ENCODE results near the gene IGFLR1. TPM values are rescaled to one million over a fixed set of nuclear protein-coding genes. Genes with fewer than 3 reads are reported as not detected.

The IGFLR1 gene
- polyA plus RNA-seq, 3 donors from 2014 or later, result 94.6 to 116 (median 109) TPM

DNA sequence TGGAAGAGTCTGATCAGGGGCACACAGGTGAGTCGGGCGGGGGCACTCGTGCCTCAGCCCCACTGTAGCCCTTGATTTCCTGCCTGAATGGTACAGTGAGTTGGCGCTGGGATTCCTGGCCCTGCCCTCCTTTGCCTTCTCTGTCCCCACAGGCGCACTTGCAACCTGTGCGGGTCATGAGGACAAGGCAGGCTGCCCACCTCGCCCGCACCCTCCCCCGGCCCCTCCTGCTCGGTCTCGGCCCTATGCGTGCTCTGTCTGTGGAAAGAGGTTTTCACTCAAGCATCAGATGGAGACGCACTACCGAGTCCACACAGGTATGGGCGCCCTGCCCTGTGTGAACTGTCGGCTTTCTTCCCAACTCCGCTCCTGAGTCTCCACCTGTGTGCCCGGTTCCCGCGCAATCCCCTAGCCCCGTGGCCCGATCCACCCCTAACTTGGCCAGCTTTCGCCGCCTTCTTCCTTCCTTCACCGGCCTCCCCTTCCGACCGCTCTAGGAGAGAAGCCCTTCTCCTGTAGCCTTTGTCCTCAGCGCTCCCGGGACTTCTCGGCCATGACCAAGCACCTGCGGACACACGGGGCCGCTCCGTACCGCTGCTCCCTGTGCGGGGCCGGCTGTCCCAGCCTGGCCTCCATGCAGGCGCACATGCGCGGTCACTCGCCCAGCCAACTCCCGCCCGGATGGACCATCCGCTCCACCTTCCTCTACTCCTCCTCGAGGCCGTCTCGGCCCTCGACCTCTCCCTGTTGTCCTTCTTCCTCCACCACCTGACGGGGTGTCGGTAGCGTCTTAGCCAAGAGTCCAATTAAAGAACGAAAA, 26.1 kb downstream of the IGFLR1 start:
- peak in 1 of 3 donors; percentile 9 for DNase-seq
- Mint-ChIP-seq H3K4me1 (peaks cover 29 to 32% of the 10 kb centered on the region in 2 donors), H3K9me3 (no peaks in the 10 kb centered on the region), H3K27ac (peak overlapping the region; percentile 87 to 99 (median 96)), H3K36me3 (peaks cover 0 to 4% (median 0%) of the 10 kb centered on the region in 3 donors), H3K27me3 (ENCODE audit: low read depth in 3 of 3) (peaks cover 3 to 5% (median 3%) of the 10 kb centered on the region in 3 donors), H3K4me3 (peak overlapping the region; percentile 91 to 98 (median 94))

GRCh38 chr19:35715355-35715809, 26.9 kb downstream of the IGFLR1 start:
- Mint-ChIP-seq H3K27ac (peak overlapping the region in 1 of 6 donors; percentile 55), H3K4me3 (no peak overlapping the region), H3K4me1 (peaks cover 29 to 31% of the 10 kb centered on the region in 2 donors), H3K27me3 (ENCODE audit: low read depth in 3 of 3) (peaks cover 3 to 5% (median 3%) of the 10 kb centered on the region in 3 donors), H3K36me3 (peaks cover 0 to 3% (median 0%) of the 10 kb centered on the region in 3 donors), H3K9me3 (no peaks in the 10 kb centered on the region)
- no peak for DNase-seq

- Mint-ChIP-seq H3K4me3 (peak overlapping the region in 4 of 5 donors; percentile 27 to 44 (median 36)), H3K9me3 (no peaks in the 10 kb centered on the region), H3K27ac (peak overlapping the region in 2 of 6 donors; percentile 42 to 55), H3K36me3 (no peaks in the 10 kb centered on the region), H3K4me1 (peaks cover 26% of the 10 kb centered on the region in 2 donors), H3K27me3 (ENCODE audit: low read depth in 3 of 3) (peaks cover 3 to 5% (median 3%) of the 10 kb centered on the region in 3 donors)
- no peak for DNase-seq
These were observed 27.5 kb downstream of the IGFLR1 start for GRCh38 chr19:35714601-35715354.

GRCh38 chr19:35713904-35714495, 28.3 kb downstream of the IGFLR1 start:
- no peaks in the 10 kb centered on the region for H3K36me3 Mint-ChIP-seq
- no peak for DNase-seq
- peaks cover 3 to 5% (median 3%) of the 10 kb centered on the region in 3 donors for H3K27me3 Mint-ChIP-seq (ENCODE audit: low read depth in 3 of 3)
- H3K4me3 Mint-ChIP-seq, result no peak overlapping the region
- H3K4me1 Mint-ChIP-seq, result peaks cover 18 to 20% of the 10 kb centered on the region in 2 donors
- H3K27ac Mint-ChIP-seq, result peak overlapping the region in 1 of 6 donors; percentile 31
- no peaks in the 10 kb centered on the region for H3K9me3 Mint-ChIP-seq

DNA sequence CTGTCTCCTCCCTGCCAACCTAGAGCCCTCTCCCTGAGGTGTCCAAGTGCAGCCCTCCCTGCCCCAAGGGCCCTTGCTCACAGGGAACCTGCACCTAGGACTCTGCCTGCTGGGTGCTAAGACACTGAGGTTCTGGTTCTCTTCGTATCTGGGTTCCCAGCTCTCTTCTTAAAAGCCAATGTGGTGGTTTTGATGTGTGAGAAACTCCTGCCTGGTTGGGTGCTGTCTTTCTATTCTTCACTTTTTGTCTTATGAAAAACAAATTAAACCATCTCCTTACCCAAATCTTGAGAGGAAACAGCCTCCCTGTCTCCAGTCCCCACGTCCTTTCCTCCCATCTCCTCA, 28.8 kb downstream of the IGFLR1 start:
- H3K36me3 Mint-ChIP-seq, result no peaks in the 10 kb centered on the region
- H3K27me3 Mint-ChIP-seq (ENCODE audit: low read depth in 3 of 3), result peaks cover 2 to 3% (median 3%) of the 10 kb centered on the region in 3 donors
- H3K27ac Mint-ChIP-seq, result peak overlapping the region in 2 of 6 donors; percentile 31 to 40
- DNase-seq, result no peak
- peaks cover 13 to 16% of the 10 kb centered on the region in 2 donors for H3K4me1 Mint-ChIP-seq
- no peak overlapping the region for H3K4me3 Mint-ChIP-seq
- H3K9me3 Mint-ChIP-seq, result no peaks in the 10 kb centered on the region

GRCh38 chr19:35712567-35713505, 29.4 kb downstream of the IGFLR1 start:
- Mint-ChIP-seq H3K9me3 (no peaks in the 10 kb centered on the region), H3K4me3 (peak overlapping the region in 1 of 5 donors; percentile 1), H3K4me1 (peaks cover 12 to 15% of the 10 kb centered on the region in 2 donors), H3K36me3 (no peaks in the 10 kb centered on the region), H3K27ac (peak overlapping the region in 2 of 6 donors; percentile 73 to 78), H3K27me3 (ENCODE audit: low read depth in 3 of 3) (peaks cover 2 to 3% (median 3%) of the 10 kb centered on the region in 3 donors)
- peak in 1 of 3 donors; percentile 38 for DNase-seq

GRCh38 chr19:35710784-35711723, 31.2 kb downstream of the IGFLR1 start:
- Mint-ChIP-seq H3K27ac (peak overlapping the region in 1 of 6 donors; percentile 60), H3K9me3 (no peaks in the 10 kb centered on the region), H3K36me3 (no peaks in the 10 kb centered on the region), H3K27me3 (ENCODE audit: low read depth in 3 of 3) (peaks cover 3 to 4% (median 4%) of the 10 kb centered on the region in 3 donors), H3K4me1 (peaks cover 3 to 6% of the 10 kb centered on the region in 2 donors), H3K4me3 (no peak overlapping the region)
- DNase-seq, result no peak

- Mint-ChIP-seq H3K27me3 (ENCODE audit: low read depth in 3 of 3) (peaks cover 2 to 4% (median 3%) of the 10 kb centered on the region in 3 donors), H3K4me3 (no peak overlapping the region), H3K9me3 (no peaks in the 10 kb centered on the region)
These were observed 33.9 kb downstream of the IGFLR1 start for GRCh38 chr19:35708391-35708790.

DNA sequence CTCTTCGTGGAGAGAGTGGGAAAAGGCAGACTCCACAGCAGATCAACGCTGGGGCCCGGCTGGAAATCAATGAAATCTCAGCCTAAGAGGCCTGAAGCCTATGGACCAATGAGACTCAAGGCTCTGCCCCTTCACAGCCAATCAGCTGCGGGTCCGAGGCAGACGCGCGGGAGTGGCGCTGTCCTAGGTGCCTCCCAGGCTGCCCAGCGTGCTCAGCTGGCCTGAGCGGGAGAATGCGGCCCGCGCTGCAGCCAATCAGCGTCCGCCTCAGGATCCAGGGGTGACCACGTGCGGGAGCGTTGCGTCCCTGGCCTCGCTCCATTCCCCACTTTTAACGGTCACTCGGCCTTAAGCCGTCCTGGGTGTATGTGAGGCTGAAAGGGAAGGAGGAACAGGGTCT, 38.0 kb downstream of the IGFLR1 start, which contains the start of gene ZBTB32:
Gene ZBTB32, plus strand, starts transcription at position 341 of the 400 bp plus-strand sequence. CDS start 10,069 bp downstream, outside the sequence.
- Mint-ChIP-seq H3K27ac (no peak within 1 kb of the TSS), H3K4me1 (peaks cover 5 to 9% of the 10 kb centered on the region in 2 donors), H3K4me3 (no peak within 1 kb of the TSS), H3K27me3 (ENCODE audit: low read depth in 3 of 3) (peaks cover 2 to 9% (median 2%) of the 10 kb centered on the region in 3 donors), H3K36me3 (no peaks in the 10 kb centered on the region), H3K9me3 (no peaks in the 10 kb centered on the region)
- DNase-seq, result no peak

More at GRCh38 chr19:35708391-35708790, 33.9 kb downstream of the IGFLR1 start:
- no peaks in the 10 kb centered on the region for H3K4me1 Mint-ChIP-seq
- H3K36me3 Mint-ChIP-seq, result no peaks in the 10 kb centered on the region
- H3K27ac Mint-ChIP-seq, result no peak overlapping the region
- no peak for DNase-seq

- no peak for DNase-seq
- H3K9me3 Mint-ChIP-seq, result no peaks in the 10 kb centered on the region
- no peaks in the 10 kb centered on the region for H3K36me3 Mint-ChIP-seq
- H3K27me3 Mint-ChIP-seq (ENCODE audit: low read depth in 3 of 3), result peaks cover 2 to 9% (median 2%) of the 10 kb centered on the region in 3 donors
- H3K4me3 Mint-ChIP-seq, result peak overlapping the region in 1 of 5 donors; percentile 96
- H3K4me1 Mint-ChIP-seq, result peaks cover 5 to 9% of the 10 kb centered on the region in 2 donors
- H3K27ac Mint-ChIP-seq, result no peak overlapping the region
These were observed 38.9 kb downstream of the IGFLR1 start for GRCh38 chr19:35703343-35703742.

GRCh38 chr19:35702223-35703012, 39.8 kb downstream of the IGFLR1 start:
- Mint-ChIP-seq H3K36me3 (no peaks in the 10 kb centered on the region), H3K4me3 (peak overlapping the region; percentile 94 to 99 (median 96)), H3K9me3 (no peaks in the 10 kb centered on the region), H3K27ac (peak overlapping the region; percentile 35 to 91 (median 84)), H3K27me3 (ENCODE audit: low read depth in 3 of 3) (peaks cover 0 to 9% (median 2%) of the 10 kb centered on the region in 3 donors), H3K4me1 (peaks cover 5 to 9% of the 10 kb centered on the region in 2 donors)
- peak; percentile 86 to 89 (median 87) for DNase-seq

Data from immature natural killer cell (primary cell).